Measurements from ENCODE around the gene NSMCE1. TPM values are rescaled to one million over a fixed set of nuclear protein-coding genes. Genes with fewer than 3 reads are reported as not detected.
"Not testable (repeated sequence)": the region's sequence is repeated elsewhere in the genome, so short reads cannot be mapped to it uniquely, and the experiment has no call there.

Gene NSMCE1
- total and polyA plus RNA-seq, 2 of the 8 experiments (the other 6 are each of a cell fraction or from before 2014, with no cell fraction given), result 8.1 to 16.6 TPM

DNA sequence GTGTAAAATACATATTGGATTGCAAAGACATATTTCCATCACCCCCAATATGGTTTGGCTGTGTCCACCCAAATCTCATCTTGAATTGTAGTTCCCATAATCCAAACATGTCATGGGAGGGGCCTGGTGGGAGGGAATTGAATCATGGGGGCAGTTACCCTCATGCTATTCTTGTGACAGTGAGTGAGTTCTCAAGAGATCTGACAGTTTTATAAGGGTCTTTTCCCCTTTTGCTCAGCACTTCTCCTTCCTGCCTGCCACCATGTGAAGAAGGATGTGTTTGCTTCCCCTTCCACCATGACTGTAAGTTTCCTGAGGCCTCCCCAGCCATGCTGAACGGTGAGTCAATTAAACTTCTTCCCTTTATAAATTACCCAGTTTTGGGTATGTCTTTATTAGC, 21.5 kb downstream of the NSMCE1 start:
- H2BK12ac ChIP-seq (ENCODE audit: low read depth, low read length); H2BK5ac ChIP-seq (ENCODE audit: low read depth, low read length); H4K91ac ChIP-seq (replicated peaks; ENCODE audit: insufficient read length, low read length); H3K23me2 ChIP-seq (ENCODE audit: low read depth, low read length); H3K9ac ChIP-seq (replicated peaks in 1 of 4; ENCODE audit: extremely low read depth in 1 of 4, low read depth in 3 of 4, low read length in 3 of 4); H3K14ac ChIP-seq (ENCODE audit: insufficient read length); H3K27me3 ChIP-seq (replicated peaks in 1 of 4; ENCODE audit: control insufficient read depth in 3 of 4, extremely low read depth in 1 of 4, insufficient read depth in 3 of 4, low read length in 3 of 4); H3K4me3 ChIP-seq (ENCODE audit: extremely low read depth in 1 of 4, insufficient read depth in 2 of 4, low read depth in 3 of 4, low read length in 4 of 4); H3K36me3 ChIP-seq (ENCODE audit: control insufficient read depth in 2 of 4, insufficient read depth in 4 of 4, low read length in 3 of 4); H3K18ac ChIP-seq (ENCODE audit: extremely low read depth, low read length); H2BK120ac ChIP-seq (replicated peaks; ENCODE audit: low read depth, low read length); H3K4ac ChIP-seq (replicated peaks; ENCODE audit: insufficient read length, low read depth, low read length); H2AK5ac ChIP-seq (ENCODE audit: low read depth, low read length); H4K20me1 ChIP-seq (replicated peaks in 1 of 2; ENCODE audit: control insufficient read depth in 1 of 2, insufficient read depth in 2 of 2, low read length in 2 of 2); H4K5ac ChIP-seq (ENCODE audit: insufficient read length, low read depth, low read length); H3K79me1 ChIP-seq (ENCODE audit: low read depth, low read length); FAIRE-seq; DNase-seq (ENCODE audit: low read depth in 1 of 2, low spot score in 2 of 2); H2BK20ac ChIP-seq (ENCODE audit: low read length); H3K23ac ChIP-seq (ENCODE audit: insufficient read length); H3K9me3 ChIP-seq (ENCODE audit: insufficient read depth in 2 of 2, low read depth in 1 of 2, low read length in 1 of 2); H2BK15ac ChIP-seq (ENCODE audit: low read length); H3K4me2 ChIP-seq (ENCODE audit: insufficient read depth in 1 of 2, low read depth in 2 of 2, low read length in 2 of 2); H4K8ac ChIP-seq (ENCODE audit: extremely low read depth, insufficient read depth, low read length); H3K27ac ChIP-seq (ENCODE audit: low read depth, low read length); H3K56ac ChIP-seq (replicated peaks; ENCODE audit: insufficient read length, low read depth, low read length); H3K4me1 ChIP-seq (replicated peaks in 1 of 4; ENCODE audit: control insufficient read depth in 3 of 4, insufficient read depth in 4 of 4, low read length in 3 of 4); H3K79me2 ChIP-seq (ENCODE audit: control insufficient read depth in 1 of 2, insufficient read depth in 2 of 2, low read length in 2 of 2); H2AFZ ChIP-seq (ENCODE audit: low read length): not testable (repeated sequence)
- POLR2A ChIA-PET (ENCODE audit: partially characterized antibody), result interaction anchor here (0.7 kb wide), 1 partner anchor 12 kb away, joined by 3 read pairs; no protein-coding TSS in a partner anchor
- WGBS, 2 experiments (ENCODE audit: extremely low coverage in 1 of 2, insufficient coverage in 1 of 2, insufficient read length in 1 of 2, insufficient replicate concordance in 2 of 2, low coverage in 1 of 2, low lambda C conversion rate in 2 of 2, missing lambda C conversion rate in 1 of 2), result 85% methylated on average over 1 of the region's 1 CpG; no CpG with 5 or more reads in 1 of the 2 experiments
- CTCF ChIA-PET (ENCODE audit: partially characterized antibody), result interaction anchor here (1.4 kb wide), 1 partner anchor 10 kb away, joined by 4 read pairs; no protein-coding TSS in a partner anchor

All from H1 (cell line).